ENCODE results near the gene GIMAP5. TPM values are rescaled to one million over a fixed set of nuclear protein-coding genes. Genes with fewer than 3 reads are reported as not detected.

The GIMAP5 gene
- total and polyA plus RNA-seq, 2 donors (not counting 3 experiments of a cell fraction or from before 2014, with no cell fraction given), result 0.44 to 18.9 TPM

- Histone ChIP-seq H2AFZ (ENCODE audit: low read depth, low read length) (no peak overlapping the region), H3K79me2 (ENCODE audit: control insufficient read depth, insufficient read depth, low read length) (no peaks in the 10 kb centered on the region), H3K9me3 (replicated peaks; ENCODE audit: control insufficient read depth, insufficient read depth, low read length) (no peaks in the 10 kb centered on the region), H3K9me1 (replicated peaks; ENCODE audit: control insufficient read depth, extremely low read depth, insufficient read depth, low read length) (no peaks in the 10 kb centered on the region), H3K9ac (replicated peaks; ENCODE audit: extremely low read depth, insufficient read depth, low read length) (no peak overlapping the region), H3K36me3 (ENCODE audit: control insufficient read depth in 2 of 2, extremely low read depth in 1 of 2, insufficient read depth in 2 of 2, low read length in 2 of 2) (peaks cover 0 to 8% of the 10 kb centered on the region in 2 experiments), H3K4me3 (replicated peaks in 1 of 3; ENCODE audit: insufficient read depth in 1 of 3, low read depth in 1 of 3, low read length in 3 of 3) (no peak overlapping the region), H4K20me1 (replicated peaks; ENCODE audit: control insufficient read depth, extremely low read depth, insufficient read depth, low read length) (no peaks in the 10 kb centered on the region), H3K4me2 (ENCODE audit: insufficient read depth, low read length) (no peak overlapping the region), H3K27me3 (ENCODE audit: control insufficient read depth in 2 of 2, insufficient read depth in 2 of 2, low read length in 2 of 2) (no peaks in the 10 kb centered on the region), H3K27ac (ENCODE audit: insufficient read depth, low read depth, low read length) (no peak overlapping the region), H3K4me1 (ENCODE audit: control insufficient read depth, extremely low read depth, insufficient read depth, low read length) (no peaks in the 10 kb centered on the region)
- CTCF ChIA-PET, result interaction anchor here (1.1 kb wide), 1 partner anchor 8 kb away, joined by 5 read pairs; no protein-coding TSS in a partner anchor
- intact Hi-C loops (cut with micrococcal nuclease) (no loop called here), dilution Hi-C loops (cut with MboI; ENCODE audit: extremely low pct_ligation_motif_present, low sequenced_read_pairs) (no loop called here)
- no peak for TF ChIP-seq FOS (IDR thresholded peaks at IDR 0.05; ENCODE audit: borderline replicate concordance, insufficient read depth, low read length)
- TF ChIP-seq MYC (IDR thresholded peaks at IDR 0.05; ENCODE audit: low read depth, low read length), result no peak
- no peak for TF ChIP-seq POLR2AphosphoS5 (IDR thresholded peaks at IDR 0.05; ENCODE audit: insufficient read depth, low read depth, low read length)
- TF ChIP-seq, protein P1, sequence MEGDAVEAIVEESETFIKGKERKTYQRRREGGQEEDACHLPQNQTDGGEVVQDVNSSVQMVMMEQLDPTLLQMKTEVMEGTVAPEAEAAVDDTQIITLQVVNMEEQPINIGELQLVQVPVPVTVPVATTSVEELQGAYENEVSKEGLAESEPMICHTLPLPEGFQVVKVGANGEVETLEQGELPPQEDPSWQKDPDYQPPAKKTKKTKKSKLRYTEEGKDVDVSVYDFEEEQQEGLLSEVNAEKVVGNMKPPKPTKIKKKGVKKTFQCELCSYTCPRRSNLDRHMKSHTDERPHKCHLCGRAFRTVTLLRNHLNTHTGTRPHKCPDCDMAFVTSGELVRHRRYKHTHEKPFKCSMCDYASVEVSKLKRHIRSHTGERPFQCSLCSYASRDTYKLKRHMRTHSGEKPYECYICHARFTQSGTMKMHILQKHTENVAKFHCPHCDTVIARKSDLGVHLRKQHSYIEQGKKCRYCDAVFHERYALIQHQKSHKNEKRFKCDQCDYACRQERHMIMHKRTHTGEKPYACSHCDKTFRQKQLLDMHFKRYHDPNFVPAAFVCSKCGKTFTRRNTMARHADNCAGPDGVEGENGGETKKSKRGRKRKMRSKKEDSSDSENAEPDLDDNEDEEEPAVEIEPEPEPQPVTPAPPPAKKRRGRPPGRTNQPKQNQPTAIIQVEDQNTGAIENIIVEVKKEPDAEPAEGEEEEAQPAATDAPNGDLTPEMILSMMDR (IDR thresholded peaks at IDR 0.05; ENCODE audit: extremely low read depth in 1 of 2, insufficient read depth in 1 of 2, low read depth in 1 of 2, low read length in 2 of 2), result no peak
- no peak for TF ChIP-seq GATA2 (IDR thresholded peaks at IDR 0.05; ENCODE audit: insufficient read depth, insufficient read length, low read depth, low read length)
- no peak for TF ChIP-seq POLR2A (IDR thresholded peaks at IDR 0.05; ENCODE audit: low read depth, low read length)
- TF ChIP-seq MAX (IDR thresholded peaks at IDR 0.05; ENCODE audit: insufficient read depth, insufficient read length), result no peak
- no peak for TF ChIP-seq EZH2 (IDR thresholded peaks at IDR 0.05; ENCODE audit: borderline replicate concordance, low read depth, low read length, severe bottlenecking)
- TF ChIP-seq JUN (IDR thresholded peaks at IDR 0.05; ENCODE audit: borderline replicate concordance, insufficient read depth, insufficient read length, low read depth), result no peak
- no TSS peak for BruUV-seq (replicated peaks)
- POLR2A ChIA-PET, result no interaction called here
- DNase-seq (ENCODE audit: low read depth, low spot score) (no peak), FAIRE-seq (no peak)
These were observed 9.7 kb downstream of the GIMAP5 start for GRCh38 chr7:150746921-150747320.

Measured in endothelial cell of umbilical vein (primary cell).